Fibroblast of the aortic adventitia (primary cell): Measurements from ENCODE around the gene CD3D. TPM values are rescaled to one million over a fixed set of nuclear protein-coding genes. Genes with fewer than 3 reads are reported as not detected.
"Not testable (repeated sequence)": the region's sequence is repeated elsewhere in the genome, so short reads cannot be mapped to it uniquely, and the experiment has no call there.

Experiments used
- DNase-seq: peaks from one replicate; pipeline ENCODE4 v3.0.0-alpha.2; 2010; ENCODE audit warnings: low read depth
- H3K4me3 ChIP-seq: 2 replicates; pipeline ENCODE4 v1.5.1; 2011; ENCODE audit warnings: low read depth, mild to moderate bottlenecking, control low read depth, low read length, moderate library complexity
- total RNA-seq: library from RNA; depleted of rRNA; stranded (reverse); fragments of >200 nt; gene quantifications from 2 replicates; pipeline ENCODE4 v1.2.3, GENCODE V29; 2012; ENCODE audit warnings: low replicate concordance
- TF ChIP-seq, protein P1 (sequence below): IDR thresholded peaks from 2 replicates; pipeline ENCODE4 v1.5.1; 2011; ENCODE audit warnings: mild to moderate bottlenecking, low read length, control low read depth, inconsistent platforms; ENCODE audit not compliant: insufficient read depth

CD3D gene
- total RNA-seq, 1 donor, result not detected

DNA sequence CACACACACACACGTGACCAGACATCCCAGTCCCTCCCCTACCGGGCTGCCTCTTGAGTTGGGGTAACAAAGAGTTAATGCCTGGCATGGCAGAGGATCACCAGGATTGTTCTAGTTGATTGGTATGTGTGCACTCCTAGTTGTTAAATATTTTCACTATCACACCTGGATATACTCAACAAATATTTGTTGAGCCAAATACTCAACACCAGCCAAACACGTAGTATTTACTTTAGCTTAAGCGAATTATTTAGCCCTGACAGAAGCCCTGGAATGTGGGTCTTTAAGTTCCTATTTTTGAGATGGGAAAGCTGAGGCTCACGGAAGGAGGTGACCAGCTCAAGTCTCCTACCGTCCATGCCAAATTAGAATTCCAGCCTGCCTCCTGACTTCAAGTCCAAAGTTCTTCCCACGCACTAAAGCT is 27.5 kb downstream of the CD3D start:
- H3K4me3 ChIP-seq, result no peak overlapping the region
- DNase-seq, result no peak
- TF ChIP-seq, protein P1, sequence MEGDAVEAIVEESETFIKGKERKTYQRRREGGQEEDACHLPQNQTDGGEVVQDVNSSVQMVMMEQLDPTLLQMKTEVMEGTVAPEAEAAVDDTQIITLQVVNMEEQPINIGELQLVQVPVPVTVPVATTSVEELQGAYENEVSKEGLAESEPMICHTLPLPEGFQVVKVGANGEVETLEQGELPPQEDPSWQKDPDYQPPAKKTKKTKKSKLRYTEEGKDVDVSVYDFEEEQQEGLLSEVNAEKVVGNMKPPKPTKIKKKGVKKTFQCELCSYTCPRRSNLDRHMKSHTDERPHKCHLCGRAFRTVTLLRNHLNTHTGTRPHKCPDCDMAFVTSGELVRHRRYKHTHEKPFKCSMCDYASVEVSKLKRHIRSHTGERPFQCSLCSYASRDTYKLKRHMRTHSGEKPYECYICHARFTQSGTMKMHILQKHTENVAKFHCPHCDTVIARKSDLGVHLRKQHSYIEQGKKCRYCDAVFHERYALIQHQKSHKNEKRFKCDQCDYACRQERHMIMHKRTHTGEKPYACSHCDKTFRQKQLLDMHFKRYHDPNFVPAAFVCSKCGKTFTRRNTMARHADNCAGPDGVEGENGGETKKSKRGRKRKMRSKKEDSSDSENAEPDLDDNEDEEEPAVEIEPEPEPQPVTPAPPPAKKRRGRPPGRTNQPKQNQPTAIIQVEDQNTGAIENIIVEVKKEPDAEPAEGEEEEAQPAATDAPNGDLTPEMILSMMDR, result no peak

DNA sequence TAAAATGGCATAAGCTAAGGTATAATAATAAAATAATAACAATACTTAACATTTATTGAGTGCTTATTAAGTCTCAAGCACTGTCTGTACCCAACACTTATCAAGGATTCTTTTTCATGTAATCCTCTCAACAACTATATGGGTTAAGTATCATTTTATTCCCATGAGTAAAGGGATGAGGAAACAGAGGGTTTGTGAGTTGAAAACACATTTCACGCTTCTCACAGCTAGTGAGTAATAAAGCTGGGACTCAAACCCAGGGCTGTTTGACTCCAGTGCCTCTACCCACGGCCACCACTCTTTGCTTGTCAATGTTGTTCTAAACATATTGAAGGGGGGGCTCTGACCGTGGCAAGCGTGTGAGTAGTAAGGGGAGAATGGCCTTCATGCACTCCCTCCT is 29.3 kb downstream of the CD3D start:
- no peak overlapping the region for H3K4me3 ChIP-seq
- TF ChIP-seq, protein P1, result no peak
- DNase-seq, result no peak

DNA sequence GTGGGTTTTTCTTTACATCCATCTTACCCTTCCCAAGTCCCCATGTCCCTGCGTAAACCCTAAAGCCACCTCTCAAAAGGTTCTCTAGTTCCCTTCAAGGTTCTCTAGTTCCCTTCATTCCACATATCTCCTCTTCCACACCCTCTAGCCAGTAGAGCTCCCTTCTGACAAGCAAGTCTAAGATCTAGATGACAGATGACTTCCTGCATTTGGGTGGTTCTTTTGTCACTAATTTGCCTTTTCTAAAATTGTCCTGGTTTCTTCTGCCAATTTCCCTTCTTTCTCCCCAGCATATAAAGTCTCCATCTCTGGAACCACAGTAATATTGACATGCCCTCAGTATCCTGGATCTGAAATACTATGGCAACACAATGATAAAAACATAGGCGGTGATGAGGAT is 30.2 kb downstream of the CD3D start:
- no peak overlapping the region for H3K4me3 ChIP-seq
- DNase-seq, result no peak
- TF ChIP-seq, protein P1, result no peak

DNA sequence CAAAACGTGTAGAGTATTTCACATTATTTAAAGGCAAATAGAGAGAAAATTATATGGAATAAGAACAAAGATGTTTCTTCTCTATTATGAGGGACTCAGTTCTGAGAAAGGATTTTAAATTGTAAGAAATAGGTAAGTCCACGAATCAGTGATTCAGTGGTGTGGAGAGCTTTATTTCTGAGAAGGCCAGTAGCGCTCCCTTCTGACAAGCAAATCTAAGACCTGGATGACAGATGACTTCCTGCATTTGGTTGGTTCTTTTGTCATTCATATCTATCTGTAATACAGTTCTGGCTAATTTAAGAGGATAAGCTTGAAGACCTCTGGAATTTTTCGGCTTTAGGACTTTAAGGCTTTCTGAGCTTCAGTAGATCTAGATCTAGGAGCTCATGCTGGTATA is 31.0 kb downstream of the CD3D start:
- DNase-seq, result no peak
- H3K4me3 ChIP-seq, result no peak overlapping the region
- TF ChIP-seq, protein P1, result no peak

DNA sequence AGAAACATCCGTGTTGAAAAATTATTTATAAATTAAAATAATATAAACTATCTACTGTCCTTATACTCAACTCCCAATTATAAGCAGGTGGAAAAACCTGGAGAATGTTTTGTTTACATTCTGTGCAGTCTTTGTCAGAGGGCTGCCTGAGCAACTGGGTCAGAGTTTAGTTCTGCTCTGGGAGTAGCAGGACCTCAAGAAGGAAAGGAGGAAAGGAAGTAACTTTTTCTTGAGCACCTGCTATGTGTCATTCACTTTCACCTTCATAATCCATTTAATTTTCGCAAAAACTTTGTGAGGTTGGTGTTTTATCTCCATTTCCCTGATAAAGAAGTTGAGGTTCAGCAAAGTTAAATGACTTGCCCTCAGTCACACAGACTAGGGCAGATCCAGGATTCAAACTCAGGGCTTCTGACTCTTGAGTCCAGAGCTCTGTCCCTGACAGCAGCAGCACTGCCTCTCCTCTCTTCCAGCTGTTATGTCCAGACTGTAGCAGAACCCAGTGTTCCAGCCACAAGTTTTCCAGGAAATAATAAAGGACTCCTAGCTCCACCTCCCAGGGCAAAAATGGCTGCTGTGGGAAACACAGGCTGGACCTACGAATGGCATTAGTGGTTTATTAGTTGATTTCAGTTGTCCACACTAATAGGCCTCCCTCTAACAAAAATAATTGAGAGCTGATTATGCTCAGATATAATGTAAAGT is 31.6 kb downstream of the CD3D start:
- TF ChIP-seq, protein P1, result no peak
- no peak overlapping the region for H3K4me3 ChIP-seq
- no peak for DNase-seq

DNA sequence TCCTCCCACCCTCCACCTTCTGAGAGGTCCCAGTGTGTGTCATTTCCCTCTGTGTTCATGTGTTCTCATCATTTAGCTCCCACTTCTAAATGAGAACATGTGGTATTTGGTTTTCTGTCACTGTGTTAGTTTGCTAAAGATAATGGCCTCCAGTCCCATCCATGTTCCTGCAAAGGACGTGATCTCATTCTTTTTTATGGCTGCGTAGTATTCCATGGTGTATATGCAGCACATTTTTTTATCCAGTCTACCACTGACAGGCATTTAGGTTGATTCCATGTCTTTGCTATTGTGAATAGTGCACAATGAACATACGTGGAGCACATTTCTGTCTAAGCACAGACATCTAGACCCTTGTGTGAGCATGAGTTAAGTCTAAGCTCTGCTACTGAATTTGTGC is 32.2 kb downstream of the CD3D start:
- DNase-seq, result no peak
- H3K4me3 ChIP-seq, result no peak overlapping the region
- TF ChIP-seq, protein P1, result no peak

DNA sequence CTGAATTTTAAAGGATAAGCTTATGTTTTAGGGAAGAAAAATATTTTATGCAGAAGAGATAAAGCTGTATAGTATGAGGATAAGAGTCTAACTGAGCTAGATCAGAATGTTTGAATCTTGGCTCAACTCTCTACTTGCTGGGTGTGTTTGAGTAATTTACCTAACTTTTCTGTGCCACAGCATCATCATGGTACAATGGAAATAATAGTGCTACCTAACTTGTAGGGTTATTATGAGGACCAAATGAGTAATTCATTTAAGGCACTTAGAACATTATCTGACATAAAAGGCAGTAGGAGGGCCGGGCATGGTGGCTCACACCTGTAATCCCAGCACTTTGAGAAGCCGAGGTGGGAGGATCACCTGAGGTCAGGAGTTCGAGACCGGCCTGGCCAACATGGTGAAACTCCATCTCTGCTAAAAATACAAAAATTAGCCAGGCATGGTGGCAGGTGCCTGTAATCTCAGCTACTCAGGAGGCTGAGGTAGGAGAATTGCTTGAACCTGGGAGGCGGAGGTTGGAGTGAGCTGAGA is 33.4 kb downstream of the CD3D start:
- not testable (repeated sequence) for DNase-seq, H3K4me3 ChIP-seq
